GM23338 (cell line): ENCODE measurements around the gene FKRP. TPM values are rescaled to one million over a fixed set of nuclear protein-coding genes. Genes with fewer than 3 reads are reported as not detected.
A peak's percentile ranks its signal among the peaks of the same experiment; 100 is the strongest.

ENCODE experiments used
- ATAC-seq: fragments of 200-7000 bp; cut with Tn5 transposase; 3 replicates; pipeline ENCODE4 v1.9.1; 2020
- DNase-seq: peaks from one replicate; pipeline ENCODE4 v3.0.0-alpha.2; 2015; ENCODE audit warnings: low spot score
- H2AFZ ChIP-seq: fragments of 200-600 bp; sonication (generic); 2 replicates; pipeline ENCODE4 v1.8.0; 2016; ENCODE audit warnings: antibody characterized with exemption, mild to moderate bottlenecking, moderate library complexity
- H3F3A ChIP-seq: fragments of 200-600 bp; sonication (generic); replicated peaks from 2 replicates; pipeline ENCODE4 v1.8.0; 2017; ENCODE audit warnings: antibody characterized with exemption, mixed run types, low read depth
- H3K27ac ChIP-seq: fragments of 200-600 bp; sonication (generic); 2 replicates; pipeline ENCODE4 v1.6.1; 2016; ENCODE audit warnings: low read depth
- H3K27me3 ChIP-seq: fragments of 200-600 bp; sonication (generic); 2 replicates; pipeline ENCODE4 v1.8.0; 2016; ENCODE audit warnings: mild to moderate bottlenecking, mixed run types, moderate library complexity; ENCODE audit not compliant: insufficient read depth
- H3K36me3 ChIP-seq: fragments of 200-600 bp; sonication (generic); 2 replicates; pipeline ENCODE4 v1.8.0; 2016; ENCODE audit warnings: mild to moderate bottlenecking; ENCODE audit not compliant: insufficient read depth
- H3K4me1 ChIP-seq: fragments of 200-600 bp; sonication (generic); 2 replicates; pipeline ENCODE4 v1.8.0; 2016; ENCODE audit warnings: mild to moderate bottlenecking, moderate library complexity; ENCODE audit not compliant: insufficient read depth
- H3K4me2 ChIP-seq: fragments of 200-600 bp; sonication (generic); 2 replicates; pipeline ENCODE4 v1.7.1; 2017; ENCODE audit warnings: mixed run types
- H3K4me3 ChIP-seq: fragments of 200-600 bp; sonication (generic); 2 replicates; pipeline ENCODE4 v1.6.1; 2016; ENCODE audit warnings: mixed run types
- H3K79me2 ChIP-seq: fragments of 200-600 bp; sonication (generic); replicated peaks from 2 replicates; pipeline ENCODE4 v1.8.0; 2017; ENCODE audit warnings: mild to moderate bottlenecking; ENCODE audit not compliant: insufficient read depth
- H3K9me2 ChIP-seq: fragments of 200-600 bp; sonication (generic); 2 replicates; pipeline ENCODE4 v1.8.0; 2017; ENCODE audit not compliant: insufficient read depth
- H4K20me1 ChIP-seq: fragments of 200-600 bp; sonication (generic); replicated peaks from 2 replicates; pipeline ENCODE4 v1.8.0; 2017; ENCODE audit warnings: mild to moderate bottlenecking; ENCODE audit not compliant: insufficient read depth
- H3K27ac Mint-ChIP-seq: 2 replicates; pipeline ENCODE4 v1.8.0; 2020; ENCODE audit warnings: inconsistent platforms, mild to moderate bottlenecking, moderate library complexity, mixed read lengths
- H3K27me3 Mint-ChIP-seq: 3 replicates; pipeline ENCODE4 v1.8.0; 2022; ENCODE audit warnings: low read depth, mild to moderate bottlenecking, moderate library complexity, mixed read lengths, inconsistent platforms; ENCODE audit not compliant: insufficient read depth, poor library complexity
- H3K36me3 Mint-ChIP-seq: 3 replicates; pipeline ENCODE4 v1.8.0; 2021; ENCODE audit warnings: low read depth, mild to moderate bottlenecking, inconsistent platforms, moderate library complexity, mixed read lengths
- H3K4me1 Mint-ChIP-seq: 3 replicates; pipeline ENCODE4 v1.8.0; 2020; ENCODE audit warnings: mild to moderate bottlenecking, inconsistent platforms, mixed read lengths
- H3K4me3 Mint-ChIP-seq: 3 replicates; pipeline ENCODE4 v1.8.0; 2021; ENCODE audit warnings: moderate library complexity, mild to moderate bottlenecking, inconsistent platforms, mixed read lengths
- H3K9me3 Mint-ChIP-seq: 3 replicates; pipeline ENCODE4 v1.8.0; 2020; ENCODE audit warnings: moderate library complexity, mild to moderate bottlenecking, inconsistent platforms, mixed read lengths
- CTCF ChIP-seq, 2 experiments: fragments of 200-600 bp in 1 of 2; sonication (generic) in 1 of 2; conservative IDR thresholded peaks; 2 replicates each; pipeline versions ENCODE4 v1.5.1 to v1.6.1; 2016 to 2017; ENCODE audit warnings: antibody characterized with exemption in 2 of 2, low read depth in 2 of 2, mild to moderate bottlenecking in 2 of 2, moderate library complexity in 1 of 2
- EZH2 ChIP-seq: fragments of 200-600 bp; sonication (generic); IDR thresholded peaks from one replicate; pipeline ENCODE4 v1.8.0; 2017; ENCODE audit warnings: antibody characterized with exemption, mild to moderate bottlenecking, low read depth; ENCODE audit not compliant: unreplicated experiment
- EZH2phosphoT487 ChIP-seq: fragments of 200-600 bp; sonication (generic); IDR thresholded peaks from one replicate; pipeline ENCODE4 v1.8.1; 2018; ENCODE audit warnings: antibody characterized with exemption; ENCODE audit not compliant: unreplicated experiment
- JUNB ChIP-seq: IDR thresholded peaks from one replicate; pipeline ENCODE4 v1.6.1; 2016; ENCODE audit warnings: antibody characterized with exemption; ENCODE audit not compliant: unreplicated experiment
- NANOG ChIP-seq: IDR thresholded peaks from 2 replicates; pipeline ENCODE4 v1.6.1; 2016; ENCODE audit warnings: antibody characterized with exemption, borderline replicate concordance
- ZNF114 ChIP-seq: fragments of 250-450 bp; sonication (Bioruptor Pico); IDR thresholded peaks from 2 replicates; pipeline ENCODE4 v1.5.0; 2020; ENCODE audit warnings: mild to moderate bottlenecking, moderate library complexity
- ZNF331 ChIP-seq: fragments of 250-450 bp; sonication (Bioruptor Pico); IDR thresholded peaks from 2 replicates; pipeline ENCODE4 v1.5.0; 2020; ENCODE audit warnings: low read depth, mild to moderate bottlenecking, moderate library complexity
- ZNF462 ChIP-seq: fragments of 250-450 bp; sonication (Bioruptor Pico); IDR thresholded peaks from 2 replicates; pipeline ENCODE4 v1.5.0; 2020; ENCODE audit warnings: mild to moderate bottlenecking, moderate library complexity
- polyA plus RNA-seq: library from polyadenylated mRNA; unstranded; fragments of >200 nt; fragmentation: Nextera tagmentation; extraction: Ambion mirVana; gene quantifications from 2 replicates; pipeline ENCODE4 v1.2.1, GENCODE V29; 2016
- total RNA-seq: library from RNA; depleted of rRNA; stranded (reverse); fragments of >200 nt; shearing (Covaris generic); gene quantifications from 2 replicates; pipeline ENCODE4 v1.2.3, GENCODE V29; 2014

Gene FKRP
- total and polyA plus RNA-seq, 2 experiments from 2014 or later: 11.5 to 31.9 TPM

- H3K27me3 ChIP-seq: no peaks in the 10 kb centered on the region
- H3K27me3 Mint-ChIP-seq: peaks cover 6% of the 10 kb centered on the region
- no peak overlapping the region for H2AFZ ChIP-seq
- H3K4me3 Mint-ChIP-seq: no peak overlapping the region; the same call in 2 of the 3 replicates
- H3K36me3 Mint-ChIP-seq: peaks cover 81% of the 10 kb centered on the region
- H3K27ac Mint-ChIP-seq: no peak overlapping the region
- peaks cover 4% of the 10 kb centered on the region; the same call in 1 of the 2 replicates for H3K4me1 ChIP-seq
- H3K4me3 ChIP-seq: no peak overlapping the region
- H3K27ac ChIP-seq: peak overlapping the region; percentile 84; the same call in 1 of the 2 replicates
- no peaks in the 10 kb centered on the region for H3K9me2 ChIP-seq
- H3K79me2 ChIP-seq: 0 out of 2 replicates have a peak, but pooled peaks cover 3% of the 10 kb centered on the region
- peaks cover 71% of the 10 kb centered on the region for H3K36me3 ChIP-seq
- no peaks in the 10 kb centered on the region for H3K9me3 Mint-ChIP-seq
- TF ChIP-seq JUNB (no peak), NANOG (no peak), ZNF114 (CRISPR knock-in tag) (no peak), EZH2phosphoT487 (no peak), CTCF (conservative IDR thresholded peaks at IDR 0.05; ENCODE audit: low read depth in 2 of 2) (no peak), ZNF331 (no peak)
- H3K4me1 Mint-ChIP-seq: peaks cover 10% of the 10 kb centered on the region
- ATAC-seq (no peak), DNase-seq (no peak)
- peaks cover 14% of the 10 kb centered on the region; the same call in 1 of the 2 replicates for H3F3A ChIP-seq
- H4K20me1 ChIP-seq: peaks cover 40% of the 10 kb centered on the region
- no peak overlapping the region for H3K4me2 ChIP-seq
Observed at GRCh38 chr19:46698395-46699321, 47.2 kb upstream of the FKRP start.

DNA sequence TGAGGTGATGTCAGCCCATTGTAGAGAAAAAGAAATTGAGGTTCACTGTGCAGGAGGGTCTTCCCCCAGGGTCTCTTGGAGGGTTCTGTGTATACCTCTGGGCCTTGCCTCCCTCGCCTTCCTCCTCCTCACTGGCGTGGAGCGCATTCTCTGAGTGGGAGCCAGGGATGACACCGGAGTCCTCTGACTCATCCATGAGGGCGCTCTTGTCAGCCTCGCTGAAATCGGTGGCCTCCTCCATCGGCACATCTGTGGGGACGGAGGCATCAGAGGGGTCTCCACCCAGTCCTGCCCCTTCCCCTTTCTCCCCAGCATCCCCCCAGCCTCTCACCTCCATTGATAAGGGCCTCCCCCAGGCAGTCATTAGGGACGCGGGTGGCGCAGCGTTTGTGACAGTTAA is 45.2 kb upstream of the FKRP start:
- Histone ChIP-seq H3F3A (peaks cover 19% of the 10 kb centered on the region; the same call in 1 of the 2 replicates), H3K9me2 (no peaks in the 10 kb centered on the region), H3K4me2 (no peak overlapping the region), H3K79me2 (0 out of 2 replicates have a peak, but pooled peaks cover 3% of the 10 kb centered on the region), H3K27ac (no peak overlapping the region), H2AFZ (no peak overlapping the region), H3K4me3 (no peak overlapping the region), H4K20me1 (peaks cover 37% of the 10 kb centered on the region), H3K4me1 (peaks cover 4% of the 10 kb centered on the region; the same call in 1 of the 2 replicates), H3K27me3 (no peaks in the 10 kb centered on the region), H3K36me3 (peaks cover 51% of the 10 kb centered on the region)
- no peak overlapping the region for H3K27ac Mint-ChIP-seq
- peaks cover 12% of the 10 kb centered on the region for H3K4me1 Mint-ChIP-seq
- DNase-seq (no peak), ATAC-seq (no peak)
- peaks cover 72% of the 10 kb centered on the region for H3K36me3 Mint-ChIP-seq
- H3K4me3 Mint-ChIP-seq: no peak overlapping the region
- peaks cover 13% of the 10 kb centered on the region for H3K27me3 Mint-ChIP-seq
- no peaks in the 10 kb centered on the region for H3K9me3 Mint-ChIP-seq
- TF ChIP-seq ZNF331: no peak
- TF ChIP-seq NANOG: no peak
- no peak for TF ChIP-seq ZNF462
- no peak for TF ChIP-seq EZH2
- TF ChIP-seq ZNF114 (CRISPR knock-in tag): no peak
